GM12878 (cell line): ENCODE measurements around the gene IL22RA2. TPM values are rescaled to one million over a fixed set of nuclear protein-coding genes. Genes with fewer than 3 reads are reported as not detected.
A peak's percentile ranks its signal among the peaks of the same experiment; 100 is the strongest.

Experiments
- ATAC-seq: fragments of 200-7000 bp; cut with Tn5 transposase; 3 replicates; pipeline ENCODE4 v1.9.1; 2020; ENCODE audit warnings: mild to moderate bottlenecking, moderate library complexity
- BruUV-seq: library from RNA; stranded (reverse); fragments of 400-500 nt; replicated peaks from 2 replicates; lab custom pipeline; 2021; lab: Mats Ljungman, UMichigan
- CTCF ChIA-PET: fragments of 300-600 bp; sonication (Branson Sonifier 250); formaldehyde crosslinking; extraction: SDS; loops from one replicate; lab custom pipeline; 2021; ENCODE audit warnings: inconsistent platforms; lab: Yijun Ruan, JAX
- POLR2A ChIA-PET: fragments of 350-600 bp; formaldehyde crosslinking; extraction: SDS; loops from one replicate; lab custom pipeline; 2021; ENCODE audit warnings: inconsistent platforms; lab: Charles Lee
- RAD21 ChIA-PET: fragments of 300-600 bp; sonication (Branson Sonifier 250); formaldehyde crosslinking; loops from one replicate; lab custom pipeline; 2023; ENCODE audit warnings: antibody characterized with exemption; ENCODE audit not compliant: unreplicated experiment; lab: Charles Lee
- SMC1A ChIA-PET: fragments of 300-600 bp; sonication (Branson Sonifier 250); formaldehyde crosslinking; loops from one replicate; lab custom pipeline; 2023; ENCODE audit not compliant: unreplicated experiment, uncharacterized antibody; lab: Charles Lee
- DNase-seq: peaks from one replicate; pipeline ENCODE4 v3.0.0-alpha.2; 2011; ENCODE audit warnings: low read depth, low spot score
- FAIRE-seq: peaks from 3 replicates; lab custom pipeline; 2011; peaks lifted over from hg19 to GRCh38; lab: Jason Lieb, UNC
- H2AFZ ChIP-seq: 2 replicates; pipeline ENCODE4 v1.6.0; 2011; ENCODE audit warnings: low read depth, low read length, control low read depth; ENCODE audit not compliant: control insufficient read depth
- H3K27ac ChIP-seq: 2 replicates; pipeline ENCODE4 v1.5.1; 2011; ENCODE audit warnings: control low read depth; ENCODE audit not compliant: control insufficient read depth, insufficient read depth
- H3K27me3 ChIP-seq, 2 experiments: replicated peaks in 1 of 2; 2 replicates each; pipeline versions ENCODE4 v1.6.0 to v1.6.1; 2011; ENCODE audit warnings: low read length in 1 of 2; ENCODE audit not compliant: control insufficient read depth in 2 of 2, insufficient read depth in 2 of 2
- H3K36me3 ChIP-seq, 2 experiments: 2 replicates each; pipeline ENCODE4 v1.5.1; 2011; ENCODE audit warnings: low read length in 1 of 2; ENCODE audit not compliant: control insufficient read depth in 2 of 2, insufficient read depth in 2 of 2
- H3K4me1 ChIP-seq: 2 replicates; pipeline ENCODE4 v1.6.1; 2011; ENCODE audit warnings: mild to moderate bottlenecking, low read length, moderate library complexity, mixed read lengths; ENCODE audit not compliant: control insufficient read depth, insufficient read depth
- H3K4me2 ChIP-seq: 2 replicates; pipeline ENCODE4 v1.6.0; 2011; ENCODE audit warnings: control low read depth; ENCODE audit not compliant: control insufficient read depth, insufficient read depth
- H3K4me3 ChIP-seq: fragments of 200-600 bp; sonication (generic); 2 replicates; pipeline ENCODE4 v1.5.1; 2016
- H3K79me2 ChIP-seq: 2 replicates; pipeline ENCODE4 v1.6.0; 2011; ENCODE audit warnings: low read length; ENCODE audit not compliant: control insufficient read depth, insufficient read depth
- H3K9ac ChIP-seq: 2 replicates; pipeline ENCODE4 v1.8.0; 2011; ENCODE audit warnings: low read length, control low read depth, mixed read lengths; ENCODE audit not compliant: control insufficient read depth, insufficient read depth
- H3K9me3 ChIP-seq: replicated peaks from 3 replicates; pipeline ENCODE4 v1.5.1; 2011; ENCODE audit warnings: mild to moderate bottlenecking, low read length; ENCODE audit not compliant: control insufficient read depth, insufficient read depth
- H4K20me1 ChIP-seq: 2 replicates; pipeline ENCODE4 v1.6.0; 2011; ENCODE audit not compliant: control insufficient read depth, insufficient read depth
- ATF7 ChIP-seq: fragments of 450-650 bp; IDR thresholded peaks from 2 replicates; pipeline ENCODE4 v1.6.1; 2016; ENCODE audit warnings: low read depth, mild to moderate bottlenecking
- CHD2 ChIP-seq: IDR thresholded peaks from 2 replicates; pipeline ENCODE4 v1.6.1; 2011; ENCODE audit warnings: low read depth, low read length, improper control_type of control experiment, borderline replicate concordance
- CREB1 ChIP-seq: IDR thresholded peaks from 2 replicates; pipeline ENCODE4 v1.6.1; 2012; ENCODE audit warnings: low read depth, mild to moderate bottlenecking, inconsistent platforms
- E2F8 ChIP-seq: fragments of 450-650 bp; IDR thresholded peaks from 2 replicates; pipeline ENCODE4 v1.6.1; 2018; ENCODE audit warnings: mild to moderate bottlenecking, low read depth, moderate library complexity; ENCODE audit not compliant: partially characterized antibody
- ESRRA ChIP-seq: IDR thresholded peaks from 2 replicates; pipeline ENCODE4 v1.6.1; 2012; ENCODE audit warnings: mild to moderate bottlenecking, low read length, improper control_type of control experiment
- IKZF2 ChIP-seq, 2 experiments: fragments of 450-650 bp; IDR thresholded peaks; 2 replicates each; pipeline ENCODE4 v1.6.1; 2017; ENCODE audit warnings: mild to moderate bottlenecking in 2 of 2, moderate library complexity in 2 of 2
- IRF3 ChIP-seq: fragments of 450-650 bp; IDR thresholded peaks from 2 replicates; pipeline ENCODE4 v1.6.1; 2014; ENCODE audit warnings: mild to moderate bottlenecking
- JUND ChIP-seq: IDR thresholded peaks from 2 replicates; pipeline ENCODE4 v1.6.1; 2012; ENCODE audit warnings: low read depth, mild to moderate bottlenecking, low read length, improper control_type of control experiment, moderate library complexity
- LARP7 ChIP-seq: fragments of 450-650 bp; IDR thresholded peaks from 2 replicates; pipeline ENCODE4 v1.6.1; 2017; ENCODE audit warnings: mild to moderate bottlenecking
- MEF2B ChIP-seq: fragments of 450-650 bp; IDR thresholded peaks from 2 replicates; pipeline ENCODE4 v1.6.1; 2018; ENCODE audit warnings: mild to moderate bottlenecking, moderate library complexity; ENCODE audit not compliant: partially characterized antibody, poor library complexity, severe bottlenecking
- MYC ChIP-seq: IDR thresholded peaks from 2 replicates; pipeline ENCODE4 v1.6.1; 2011; ENCODE audit warnings: mild to moderate bottlenecking, low read length, moderate library complexity, inconsistent platforms; ENCODE audit not compliant: insufficient read depth, insufficient replicate concordance, insufficient read length, severe bottlenecking
- PML ChIP-seq: IDR thresholded peaks from 2 replicates; pipeline ENCODE4 v1.6.1; 2012; ENCODE audit warnings: low read length, inconsistent platforms
- POLR2A ChIP-seq: IDR thresholded peaks from 2 replicates; pipeline ENCODE4 v1.6.1; 2011; ENCODE audit warnings: low read depth, mild to moderate bottlenecking, low read length
- POLR2AphosphoS5 ChIP-seq: IDR thresholded peaks from 2 replicates; pipeline ENCODE4 v1.6.1; 2011; ENCODE audit warnings: mild to moderate bottlenecking, low read length, inconsistent platforms
- TAF1 ChIP-seq: IDR thresholded peaks from 2 replicates; pipeline ENCODE4 v1.6.1; 2011; ENCODE audit warnings: mild to moderate bottlenecking, low read depth, low read length, borderline replicate concordance
- YY1 ChIP-seq: IDR thresholded peaks from 2 replicates; pipeline ENCODE4 v1.6.1; 2011; ENCODE audit warnings: low read depth, mild to moderate bottlenecking, low read length
- ZBTB40 ChIP-seq: fragments of 450-650 bp; IDR thresholded peaks from 2 replicates; pipeline ENCODE4 v1.6.1; 2016; ENCODE audit warnings: mild to moderate bottlenecking, moderate library complexity, borderline replicate concordance
- ZNF622 ChIP-seq: fragments of 450-650 bp; IDR thresholded peaks from 2 replicates; pipeline ENCODE4 v1.6.1; 2017; ENCODE audit warnings: mild to moderate bottlenecking, inconsistent platforms
- WGBS: methylation state at CpG from one replicate; pipeline ENCODE4 v1.1.6; 2016; ENCODE audit warnings: low lambda C conversion rate; ENCODE audit not compliant: insufficient replicate concordance, insufficient coverage; ENCODE audit errors: missing lambda C conversion rate; 5-methylcytosine and 5-hydroxymethylcytosine counted together
- in situ Hi-C: fragments of 300-500 bp; cut with MboI; formaldehyde crosslinking; loops from 9 replicates; pipeline ENCODE4 v1.14.3; 2018; ENCODE audit warnings: mixed read lengths
- intact Hi-C: fragments of 100-400 bp; cut with micrococcal nuclease; formaldehyde crosslinking; loops from one replicate; pipeline ENCODE4 v1.14.2; 2022; ENCODE audit not compliant: unreplicated experiment
- polyA plus RNA-seq, 11 experiments: library from polyadenylated mRNA; depleted of rRNA in 4 of 11; unstranded in 6 of 11; stranded (reverse) in 5 of 11; fragments of >200 nt; fragmentation: Nextera tagmentation in 4 of 11; fragmentation: Illumina TruSeq in 1 of 11; extraction: Ambion mirVana in 4 of 11; extraction: Trizol in 1 of 11; gene quantifications; 1 replicate in 1 of 11; 2 replicates in 10 of 11; pipeline versions ENCODE4 v1.2.1 to v1.2.3, GENCODE V29; 2011 to 2016; ENCODE audit warnings: inconsistent platforms in 2 of 11, missing spikeins in 2 of 11, low read depth in 1 of 11
- total RNA-seq, 4 experiments: library from RNA; depleted of rRNA in 3 of 4; stranded (reverse); fragments of >200 nt in 3 of 4; fragmentation: Illumina TruSeq in 1 of 4; extraction: Trizol in 1 of 4; gene quantifications; 2 replicates each; pipeline versions ENCODE4 v1.2.1 to v1.2.3, GENCODE V29; 2013 to 2021

Gene IL22RA2
- total and polyA plus RNA-seq, 10 of the 15 experiments (the other 5 are each of a cell fraction or from before 2014, with no cell fraction given), result 0.05 to 0.22 (median 0.09) TPM; not detected in 3

GRCh38 chr6:137107767-137108105, 65.7 kb downstream of the IL22RA2 start:
- Histone ChIP-seq H3K4me3 (no peak overlapping the region), H3K4me2 (no peak overlapping the region), H3K36me3 (no peaks in the 10 kb centered on the region), H3K27me3 (no peaks in the 10 kb centered on the region), H3K79me2 (no peaks in the 10 kb centered on the region; the same call in 1 of the 2 replicates), H3K9me3 (peaks cover 25% of the 10 kb centered on the region), H2AFZ (peak overlapping the region; percentile 15; the same call in 1 of the 2 replicates), H3K27ac (peak overlapping the region; percentile 96), H3K9ac (peak overlapping the region; percentile 53), H4K20me1 (no peaks in the 10 kb centered on the region), H3K4me1 (peaks cover 48% of the 10 kb centered on the region)
- in situ Hi-C loops, result no loop called here
- intact Hi-C loops, result no loop called here
- FAIRE-seq (no peak), ATAC-seq (no peak), DNase-seq (no peak)
- RAD21 ChIA-PET, result interaction anchor here (1.8 to 5.6 kb wide), 6 partner anchors 12 to 120 kb away, joined by 6 to 126 read pairs (median 44); no protein-coding TSS in a partner anchor
- CTCF ChIA-PET, result interaction anchor here (3.0 to 3.9 kb wide), 2 partner anchors 13 to 58 kb away, joined by 9 to 46 read pairs; no protein-coding TSS in a partner anchor
- SMC1A ChIA-PET, result interaction anchor here (0.9 to 5.9 kb wide), 9 partner anchors 8 to 120 kb away, joined by 3 to 130 read pairs (median 13); no protein-coding TSS in a partner anchor
- WGBS, result 67% methylated on average over 1 of the region's 1 CpG
- BruUV-seq, result no TSS peak
- POLR2A ChIA-PET, result interaction anchor here (0.7 to 5.2 kb wide), 4 partner anchors 13 to 64 kb away, joined by 3 to 38 read pairs (median 12); no protein-coding TSS in a partner anchor
- TF ChIP-seq ESRRA (no peak), ZNF622 (no peak), YY1 (no peak), JUND (no peak), POLR2AphosphoS5 (no peak), TAF1 (no peak), MEF2B (no peak), ATF7 (no peak), LARP7 (no peak), E2F8 (no peak), IKZF2 (IDR thresholded peaks at IDR 0.05) (0 out of 4 replicates have a peak, but pooled peaks of 1 of the 2 experiments have one; percentile 17), CHD2 (no peak), MYC (no peak), POLR2A (no peak), CREB1 (0 out of 2 replicates have a peak, but pooled peaks have one; percentile 13), ZBTB40 (peak; percentile 81), PML (0 out of 2 replicates have a peak, but pooled peaks have one; percentile 20), IRF3 (no peak)
